ENCODE results near the gene CSDE1. TPM values are rescaled to one million over a fixed set of nuclear protein-coding genes. Genes with fewer than 3 reads are reported as not detected.

The CSDE1 gene
- total and polyA plus RNA-seq, 12 donors, result 75.6 to 775 (median 422) TPM

GRCh38 chr1:114723915-114724314 lies 33.9 kb downstream of the CSDE1 start:
- no peak for DNase-seq
- Histone ChIP-seq H3K36me3 (replicated peaks in 1 of 2) (peaks cover 0 to 97% of the 10 kb centered on the region in 2 donors), H3K9me3 (replicated peaks in 1 of 3) (no peaks in the 10 kb centered on the region), H3K4me3 (no peak overlapping the region), H3K27ac (no peak overlapping the region), H3K27me3 (no peaks in the 10 kb centered on the region), H3K4me1 (replicated peaks in 1 of 2) (no peaks in the 10 kb centered on the region)
- intact Hi-C loops (cut with DNase I), result no loop called here
- TF ChIP-seq CTCF (IDR thresholded peaks at IDR 0.05) (no peak), POLR2A (IDR thresholded peaks at IDR 0.05) (no peak)
- 85 to 100% (median 97%) methylated on average over 1 of the region's 1 CpG for WGBS, 4 donors

GRCh38 chr1:114723457-114723856 lies 34.3 kb downstream of the CSDE1 start:
- H3K9me3 ChIP-seq (replicated peaks in 1 of 3), result no peaks in the 10 kb centered on the region
- no peak overlapping the region for H3K4me3 ChIP-seq
- DNase-seq, result no peak
- no peak overlapping the region for H3K27ac ChIP-seq
- 0 to 36% (median 1%) methylated on average over 1 of the region's 1 CpG for WGBS, 4 donors
- no peak for TF ChIP-seq POLR2A (IDR thresholded peaks at IDR 0.05)
- TF ChIP-seq CTCF (IDR thresholded peaks at IDR 0.05), result no peak
- intact Hi-C loops (cut with DNase I), result no loop called here
- H3K4me1 ChIP-seq (replicated peaks in 1 of 2), result no peaks in the 10 kb centered on the region
- peaks cover 0 to 97% of the 10 kb centered on the region in 2 donors for H3K36me3 ChIP-seq (replicated peaks in 1 of 2)
- no peaks in the 10 kb centered on the region for H3K27me3 ChIP-seq

- peaks cover 4 to 6% of the 10 kb centered on the region in 2 donors for H3K4me1 ChIP-seq (replicated peaks in 1 of 2)
- no peak overlapping the region for H3K4me3 ChIP-seq
- no peaks in the 10 kb centered on the region for H3K9me3 ChIP-seq (replicated peaks in 1 of 3)
- WGBS, 4 donors, result 92 to 95% (median 94%) methylated on average over 4 of the region's 4 CpGs
- DNase-seq, result no peak
- TF ChIP-seq POLR2A (IDR thresholded peaks at IDR 0.05) (no peak), CTCF (IDR thresholded peaks at IDR 0.05) (no peak)
- intact Hi-C loops (cut with DNase I), result no loop called here
- H3K27ac ChIP-seq, result no peak overlapping the region
- H3K27me3 ChIP-seq, result no peaks in the 10 kb centered on the region
- H3K36me3 ChIP-seq (replicated peaks in 1 of 2), result peaks cover 0 to 81% of the 10 kb centered on the region in 2 donors
Measured at GRCh38 chr1:114720492-114720891, 37.3 kb downstream of the CSDE1 start.

- Histone ChIP-seq H3K9me3 (replicated peaks in 1 of 3) (no peaks in the 10 kb centered on the region), H3K27ac (no peak overlapping the region), H3K4me3 (no peak overlapping the region), H3K27me3 (no peaks in the 10 kb centered on the region), H3K36me3 (replicated peaks in 1 of 2) (peaks cover 0 to 70% of the 10 kb centered on the region in 2 donors), H3K4me1 (replicated peaks in 1 of 2) (peaks cover 8 to 17% of the 10 kb centered on the region in 2 donors)
- WGBS, 4 donors, result 84 to 88% (median 87%) methylated on average over 3 of the region's 3 CpGs
- intact Hi-C loops (cut with DNase I), result no loop called here
- DNase-seq, result no peak
- TF ChIP-seq CTCF (IDR thresholded peaks at IDR 0.05) (no peak), POLR2A (IDR thresholded peaks at IDR 0.05) (no peak)
Measured at GRCh38 chr1:114719424-114719787, 38.4 kb downstream of the CSDE1 start.
